H9 (cell line): ENCODE measurements around the gene DNAJC5. TPM values are rescaled to one million over a fixed set of nuclear protein-coding genes. Genes with fewer than 3 reads are reported as not detected.

Source experiments
- DNase-seq: peaks from one replicate; pipeline ENCODE4 v3.0.0-alpha.2; 2017
- H2AFZ ChIP-seq: one replicate; pipeline ENCODE4 v1.6.1; 2013; ENCODE audit warnings: mild to moderate bottlenecking, low read length, control low read depth, moderate library complexity
- H2AK5ac ChIP-seq: 2 replicates; pipeline ENCODE4 v1.6.1; 2013; ENCODE audit warnings: low read length, control low read depth, mixed read lengths; ENCODE audit not compliant: insufficient read length
- H2BK120ac ChIP-seq: one replicate; pipeline ENCODE4 v1.6.1; 2013; ENCODE audit warnings: low read depth, mild to moderate bottlenecking, low read length, control low read depth, inconsistent platforms; ENCODE audit not compliant: poor library complexity, severe bottlenecking
- H2BK12ac ChIP-seq: 2 replicates; pipeline ENCODE4 v1.6.1; 2013; ENCODE audit warnings: low read length, control low read depth, mixed read lengths, low read depth; ENCODE audit not compliant: insufficient read length
- H2BK15ac ChIP-seq: 2 replicates; pipeline ENCODE4 v1.6.1; 2013; ENCODE audit warnings: low read depth, low read length, control low read depth
- H2BK20ac ChIP-seq: one replicate; pipeline ENCODE4 v1.6.1; 2013; ENCODE audit warnings: low read depth, mild to moderate bottlenecking, low read length, control low read depth, inconsistent platforms; ENCODE audit not compliant: poor library complexity, severe bottlenecking
- H2BK5ac ChIP-seq: 2 replicates; pipeline ENCODE4 v1.6.1; 2013; ENCODE audit warnings: low read length, control low read depth, mixed read lengths; ENCODE audit not compliant: insufficient read length
- H3K14ac ChIP-seq: 2 replicates; pipeline ENCODE4 v1.6.1; 2013; ENCODE audit warnings: low read length, control low read depth; ENCODE audit not compliant: insufficient read depth
- H3K18ac ChIP-seq: 2 replicates; pipeline ENCODE4 v1.6.1; 2013; ENCODE audit warnings: low read depth, mild to moderate bottlenecking, mixed read lengths, low read length, control low read depth; ENCODE audit not compliant: insufficient read length
- H3K23ac ChIP-seq: 2 replicates; pipeline ENCODE4 v1.6.1; 2013; ENCODE audit warnings: low read length, control low read depth, mixed read lengths, low read depth; ENCODE audit not compliant: insufficient read length
- H3K23me2 ChIP-seq: 2 replicates; pipeline ENCODE4 v1.6.1; 2013; ENCODE audit warnings: low read depth, mild to moderate bottlenecking, mixed read lengths, low read length, control low read depth; ENCODE audit not compliant: insufficient read length, poor library complexity, severe bottlenecking
- H3K27ac ChIP-seq: 2 replicates; pipeline ENCODE4 v1.5.1; 2013; ENCODE audit warnings: low read length, control low read depth, mixed read lengths, low read depth; ENCODE audit not compliant: insufficient read length
- H3K27me3 ChIP-seq: 2 replicates; pipeline ENCODE4 v1.6.1; 2013; ENCODE audit warnings: low read length, control low read depth, inconsistent platforms; ENCODE audit not compliant: insufficient read depth
- H3K4ac ChIP-seq: 2 replicates; pipeline ENCODE4 v1.6.1; 2013; ENCODE audit warnings: low read depth, mild to moderate bottlenecking, control low read depth, inconsistent platforms, low read length, moderate library complexity
- H3K4me1 ChIP-seq: 2 replicates; pipeline ENCODE4 v1.6.1; 2013; ENCODE audit warnings: low read length, control low read depth, inconsistent platforms; ENCODE audit not compliant: insufficient read depth
- H3K4me2 ChIP-seq: 2 replicates; pipeline ENCODE4 v1.6.1; 2013; ENCODE audit warnings: low read length, control low read depth, mixed read lengths; ENCODE audit not compliant: insufficient read length, insufficient read depth
- H3K56ac ChIP-seq: 2 replicates; pipeline ENCODE4 v1.6.1; 2013; ENCODE audit warnings: low read depth, mild to moderate bottlenecking, mixed read lengths, low read length, control low read depth; ENCODE audit not compliant: insufficient read length
- H3K79me1 ChIP-seq: 2 replicates; pipeline ENCODE4 v1.6.1; 2013; ENCODE audit warnings: low read depth, mild to moderate bottlenecking, moderate library complexity, low read length, control low read depth, inconsistent platforms; ENCODE audit not compliant: insufficient read depth, poor library complexity, severe bottlenecking
- H3K79me2 ChIP-seq: 2 replicates; pipeline ENCODE4 v1.6.1; 2013; ENCODE audit warnings: low read length, control low read depth, inconsistent platforms; ENCODE audit not compliant: insufficient read depth
- H3K9ac ChIP-seq: 2 replicates; pipeline ENCODE4 v1.6.1; 2013; ENCODE audit warnings: low read length, control low read depth, mixed read lengths; ENCODE audit not compliant: insufficient read length; ENCODE audit errors: extremely low read depth
- H3K9me3 ChIP-seq: one replicate; pipeline ENCODE4 v1.6.1; 2013; ENCODE audit warnings: low read depth, low read length, inconsistent platforms; ENCODE audit not compliant: control insufficient read depth
- H3T11ph ChIP-seq: one replicate; pipeline ENCODE4 v1.6.1; 2013; ENCODE audit warnings: mild to moderate bottlenecking, low read length, control low read depth, inconsistent platforms
- H4K20me1 ChIP-seq: one replicate; pipeline ENCODE4 v1.6.1; 2013; ENCODE audit not compliant: control insufficient read depth, insufficient read length, insufficient read depth
- H4K5ac ChIP-seq: 2 replicates; pipeline ENCODE4 v1.6.1; 2013; ENCODE audit warnings: low read depth, mild to moderate bottlenecking, mixed read lengths, low read length, control low read depth; ENCODE audit not compliant: insufficient read length
- H4K8ac ChIP-seq: replicated peaks from 2 replicates; pipeline ENCODE4 v1.6.1; 2013; ENCODE audit warnings: low read length, control low read depth, mixed read lengths, low read depth; ENCODE audit not compliant: insufficient read length
- H4K91ac ChIP-seq: 2 replicates; pipeline ENCODE4 v1.6.1; 2013; ENCODE audit warnings: low read depth, mild to moderate bottlenecking, moderate library complexity, mixed read lengths, low read length, control low read depth; ENCODE audit not compliant: insufficient read length
- H3K27ac Mint-ChIP-seq, 3 experiments: 2 replicates in 2 of 3; 3 replicates in 1 of 3; pipeline ENCODE4 v1.8.0; 2020 to 2021; ENCODE audit warnings: mixed read lengths in 3 of 3, mild to moderate bottlenecking in 1 of 3, moderate library complexity in 1 of 3
- H3K27me3 Mint-ChIP-seq: 2 replicates; pipeline ENCODE4 v1.8.0; 2021; ENCODE audit warnings: low read depth, mild to moderate bottlenecking, moderate library complexity, mixed read lengths
- H3K36me3 Mint-ChIP-seq, 3 experiments: 2 replicates in 2 of 3; 3 replicates in 1 of 3; pipeline ENCODE4 v1.8.0; 2020 to 2021; ENCODE audit warnings: low read depth in 3 of 3, mixed read lengths in 3 of 3; ENCODE audit not compliant: insufficient read depth in 1 of 3
- H3K4me1 Mint-ChIP-seq, 2 experiments: 2 replicates each; pipeline ENCODE4 v1.8.0; 2020; ENCODE audit warnings: mixed read lengths in 2 of 2
- H3K4me3 Mint-ChIP-seq, 2 experiments: 2 replicates in 1 of 2; 3 replicates in 1 of 2; pipeline ENCODE4 v1.8.0; 2020 to 2021; ENCODE audit warnings: mild to moderate bottlenecking in 2 of 2, mixed read lengths in 2 of 2, moderate library complexity in 1 of 2
- H3K9me3 Mint-ChIP-seq, 2 experiments: 2 replicates in 1 of 2; 3 replicates in 1 of 2; pipeline ENCODE4 v1.8.0; 2020; ENCODE audit warnings: mild to moderate bottlenecking in 2 of 2, mixed read lengths in 2 of 2, moderate library complexity in 1 of 2
- CTCF ChIP-seq: fragments of 200-600 bp; sonication (generic); conservative IDR thresholded peaks from 3 replicates; pipeline ENCODE4 v1.8.0; 2021; ENCODE audit warnings: antibody characterized with exemption, mild to moderate bottlenecking
- WGBS: extraction: QIAGEN DNeasy Blood & Tissue Kit; methylation state at CpG from one replicate; pipeline ENCODE4 v1.1.7; 2013; ENCODE audit warnings: missing lambda C conversion rate, low lambda C conversion rate, mixed read lengths; ENCODE audit not compliant: insufficient read length; ENCODE audit errors: extremely low coverage; 5-methylcytosine and 5-hydroxymethylcytosine counted together
- total RNA-seq: library from RNA; stranded (reverse); gene quantifications from 2 replicates; pipeline ENCODE4 v1.2.1, GENCODE V29; 2021

DNAJC5 gene
- total RNA-seq, 1 experiment from 2014 or later, result 43.0 TPM

- Histone ChIP-seq H2AFZ (no peak overlapping the region), H3K79me2 (no peaks in the 10 kb centered on the region; the same call in 1 of the 2 replicates), H3K23me2 (no peaks in the 10 kb centered on the region), H3K23ac (no peak overlapping the region), H2BK15ac (no peak overlapping the region), H2BK12ac (no peak overlapping the region), H3K4me2 (no peak overlapping the region), H4K8ac (no peak overlapping the region), H3T11ph (no peak overlapping the region), H3K9me3 (no peaks in the 10 kb centered on the region), H4K5ac (no peak overlapping the region), H3K18ac (no peak overlapping the region), H3K4ac (no peak overlapping the region), H3K14ac (no peak overlapping the region), H2BK120ac (no peak overlapping the region), H3K56ac (no peak overlapping the region), H3K9ac (no peak overlapping the region), H3K79me1 (no peaks in the 10 kb centered on the region), H3K27ac (no peak overlapping the region), H4K91ac (no peak overlapping the region), H2BK5ac (no peak overlapping the region), H2BK20ac (no peak overlapping the region), H3K27me3 (no peaks in the 10 kb centered on the region), H2AK5ac (no peak overlapping the region), H4K20me1 (no peaks in the 10 kb centered on the region), H3K4me1 (no peaks in the 10 kb centered on the region)
- no peak for TF ChIP-seq CTCF
- WGBS, result no CpG with 5 or more reads among the region's 12 CpGs
- Mint-ChIP-seq H3K4me1 (peaks cover 16 to 19% of the 10 kb centered on the region in 2 experiments), H3K27ac (no peak overlapping the region; a peak in 1 of 7 replicates), H3K9me3 (peaks cover 5 to 9% of the 10 kb centered on the region in 2 experiments; a peak in 4 of 5 replicates), H3K36me3 (peaks cover 15 to 23% (median 17%) of the 10 kb centered on the region in 3 experiments; a peak in 6 of 7 replicates), H3K4me3 (no peak overlapping the region), H3K27me3 (no peaks in the 10 kb centered on the region)
- DNase-seq, result no peak
Observed at GRCh38 chr20:63913768-63914167, 18.8 kb downstream of the DNAJC5 start.
